GM21528 (cell line): Measurements from ENCODE around the gene FAM181B.
A peak's percentile ranks its signal among the peaks of the same experiment; 100 is the strongest.

Experiments used
- ATAC-seq: cut with Tn5 transposase; IDR thresholded peaks from one replicate; pipeline ENCODE4 v1.9.1; 2021; ENCODE audit warnings: mild to moderate bottlenecking, moderate library complexity; ENCODE audit not compliant: unreplicated experiment, low FRiP score

Gene FAM181B, protein sequence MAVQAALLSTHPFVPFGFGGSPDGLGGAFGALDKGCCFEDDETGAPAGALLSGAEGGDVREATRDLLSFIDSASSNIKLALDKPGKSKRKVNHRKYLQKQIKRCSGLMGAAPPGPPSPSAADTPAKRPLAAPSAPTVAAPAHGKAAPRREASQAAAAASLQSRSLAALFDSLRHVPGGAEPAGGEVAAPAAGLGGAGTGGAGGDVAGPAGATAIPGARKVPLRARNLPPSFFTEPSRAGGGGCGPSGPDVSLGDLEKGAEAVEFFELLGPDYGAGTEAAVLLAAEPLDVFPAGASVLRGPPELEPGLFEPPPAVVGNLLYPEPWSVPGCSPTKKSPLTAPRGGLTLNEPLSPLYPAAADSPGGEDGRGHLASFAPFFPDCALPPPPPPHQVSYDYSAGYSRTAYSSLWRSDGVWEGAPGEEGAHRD

DNA sequence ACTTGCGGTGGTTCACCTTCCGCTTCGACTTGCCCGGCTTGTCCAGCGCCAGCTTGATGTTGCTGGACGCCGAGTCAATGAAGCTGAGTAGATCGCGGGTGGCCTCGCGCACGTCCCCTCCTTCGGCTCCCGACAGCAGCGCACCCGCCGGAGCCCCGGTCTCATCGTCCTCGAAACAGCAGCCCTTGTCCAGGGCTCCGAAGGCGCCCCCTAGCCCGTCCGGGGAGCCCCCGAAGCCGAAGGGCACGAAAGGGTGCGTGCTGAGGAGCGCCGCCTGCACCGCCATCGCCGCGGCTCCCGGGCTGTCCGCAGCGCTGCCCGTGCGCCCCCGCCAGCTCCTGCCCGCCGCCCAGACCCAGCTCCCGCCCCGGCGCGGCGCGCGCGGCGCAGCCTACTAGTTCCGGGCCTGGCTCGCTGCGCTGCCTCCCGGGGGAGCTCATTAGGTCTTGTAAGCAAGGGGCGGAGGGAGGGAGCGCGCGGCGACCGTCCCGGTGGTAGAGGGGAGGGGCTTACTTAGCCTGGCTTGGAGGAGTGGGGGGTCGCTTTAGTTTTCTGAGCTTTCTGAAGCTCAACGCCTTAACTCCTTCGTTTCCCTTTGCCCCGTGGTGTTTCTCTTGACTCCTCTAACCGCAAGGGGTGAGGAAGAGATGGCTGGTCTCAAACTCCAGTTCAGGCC, at the start of gene FAM181B:
Gene FAM181B (minus strand): TSS at position 421 of the 676 bp plus-strand sequence. CDS start 135 bp downstream, at position 286.
- no peak for ATAC-seq

DNA sequence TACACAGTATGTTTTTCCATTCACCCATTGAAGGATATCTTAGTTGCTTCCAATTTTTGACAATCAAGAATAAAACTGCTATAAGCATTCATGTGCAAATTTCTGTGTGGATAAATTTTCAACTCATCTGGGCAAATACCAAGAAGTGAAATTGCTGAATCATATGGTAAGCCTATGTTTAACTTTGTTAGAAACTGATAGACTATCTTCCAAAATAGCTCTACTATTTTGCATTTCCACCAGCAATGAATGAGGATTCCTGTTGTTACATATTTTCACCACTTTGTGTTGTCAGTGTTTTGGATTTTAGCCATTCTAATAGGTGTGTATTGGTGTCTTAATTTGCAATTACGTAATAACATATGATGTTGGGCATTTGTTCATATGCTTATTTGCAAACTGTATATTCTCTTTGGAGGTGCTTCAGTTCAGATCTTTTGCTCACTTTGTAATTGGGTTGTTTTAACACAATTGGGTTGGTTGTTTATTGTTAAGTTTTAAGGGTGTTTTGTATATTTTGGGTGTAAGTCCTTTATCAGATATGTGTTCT, 49.2 kb upstream of the FAM181B start:
- ATAC-seq = no peak

DNA sequence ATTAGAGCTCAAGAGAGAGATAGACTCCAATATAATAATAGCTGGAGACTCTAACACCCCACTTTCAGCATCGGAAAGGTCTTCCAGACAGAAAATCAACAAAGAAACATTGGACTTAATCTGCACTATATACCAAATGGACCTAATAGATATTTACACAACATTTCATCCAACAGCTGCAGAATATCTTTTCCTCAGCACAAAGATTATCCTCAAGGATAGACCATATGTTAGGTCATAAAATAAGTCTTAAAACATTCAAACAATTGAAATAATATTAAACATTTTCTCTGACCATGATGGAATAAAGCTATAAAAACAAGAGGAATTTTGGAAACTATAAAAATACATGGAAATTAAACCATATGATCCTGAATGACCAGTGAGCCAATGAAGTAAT, 45.1 kb upstream of the FAM181B start:
- ATAC-seq = no peak

DNA sequence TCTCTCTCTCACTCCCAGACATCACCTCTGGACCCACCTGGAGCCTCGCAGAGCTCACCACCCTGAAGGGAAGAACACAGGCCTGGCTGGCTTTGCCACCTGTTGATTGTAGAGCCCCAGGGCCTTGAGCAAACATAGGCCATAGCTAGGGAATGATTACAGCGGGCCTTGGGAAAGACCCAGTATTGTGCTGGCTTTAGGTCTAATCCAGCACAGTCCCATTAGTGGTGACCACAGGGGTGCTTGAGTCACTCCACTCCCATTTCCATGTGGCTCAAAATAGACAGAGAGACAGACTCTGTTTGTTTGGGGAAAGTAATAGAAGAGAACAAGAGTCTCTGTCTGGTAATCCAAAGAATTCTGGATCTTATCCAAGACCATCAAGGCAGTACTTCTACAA, 42.7 kb upstream of the FAM181B start:
- no peak for ATAC-seq

DNA sequence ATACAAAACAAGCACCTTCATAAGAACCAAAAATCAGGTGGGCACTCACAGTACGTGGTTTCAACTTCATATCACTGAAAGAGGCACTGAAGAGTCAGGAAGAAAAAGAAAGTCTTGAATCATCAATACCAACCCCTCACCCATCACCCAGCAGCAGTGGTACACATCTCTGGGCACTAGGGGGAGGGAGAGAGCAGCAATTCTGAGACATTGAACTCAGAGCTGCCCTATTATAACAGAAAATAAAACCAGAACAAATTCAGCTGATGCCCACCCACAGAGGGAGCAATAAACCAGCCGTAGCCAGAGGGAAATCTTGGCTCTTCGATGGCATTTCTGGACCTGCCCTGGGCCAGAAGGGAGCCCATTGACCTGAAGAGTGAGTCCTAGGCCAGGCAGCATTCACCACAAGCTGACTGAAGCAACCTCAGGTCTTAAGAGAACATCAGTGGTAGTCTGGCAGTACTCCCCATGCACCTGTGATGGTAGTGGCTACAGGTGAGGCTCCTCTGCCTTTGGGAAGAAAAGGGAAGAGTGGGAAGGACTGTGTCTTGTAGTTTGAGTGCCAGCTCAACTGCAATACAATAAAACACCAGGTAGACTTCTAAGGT, 42.2 kb upstream of the FAM181B start:
- peak; percentile 99 for ATAC-seq

DNA sequence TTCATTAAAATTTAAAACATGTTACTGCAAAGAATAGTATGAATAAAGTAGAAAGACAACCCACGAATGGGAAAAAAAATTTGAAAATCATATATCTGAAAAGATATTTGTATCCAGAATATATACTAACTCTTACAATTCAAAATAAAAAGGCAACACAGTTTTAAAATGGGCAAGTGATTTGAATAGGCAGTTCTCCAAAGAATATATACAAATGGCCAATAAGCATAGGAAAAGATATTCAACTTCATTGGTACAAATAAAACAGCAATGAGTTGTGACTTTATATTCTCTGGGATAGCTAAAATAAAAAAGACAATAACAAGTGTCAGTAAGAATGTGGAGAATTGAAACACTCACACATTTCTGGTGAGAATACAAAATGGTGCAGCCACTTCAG, 41.6 kb upstream of the FAM181B start:
- ATAC-seq = no peak

DNA sequence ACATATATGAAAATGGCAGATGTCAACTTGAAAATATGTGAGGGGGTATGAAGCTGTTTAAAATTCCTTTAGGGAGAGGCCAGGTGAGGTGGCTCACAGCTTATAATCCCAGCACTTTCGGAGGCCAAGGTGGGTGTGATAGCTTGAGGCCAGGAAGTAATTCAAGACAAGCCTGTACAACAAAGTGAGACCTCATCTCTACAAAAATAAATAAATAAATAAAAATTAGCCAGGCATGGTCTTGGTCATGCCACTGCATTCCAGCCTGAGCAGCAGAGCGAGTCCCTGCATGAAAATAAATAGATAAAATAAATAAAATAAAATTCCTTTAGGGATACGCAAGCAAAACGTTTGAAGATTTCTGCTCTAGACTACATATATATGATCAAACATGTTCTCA, 38.1 kb upstream of the FAM181B start:
- ATAC-seq = no peak

DNA sequence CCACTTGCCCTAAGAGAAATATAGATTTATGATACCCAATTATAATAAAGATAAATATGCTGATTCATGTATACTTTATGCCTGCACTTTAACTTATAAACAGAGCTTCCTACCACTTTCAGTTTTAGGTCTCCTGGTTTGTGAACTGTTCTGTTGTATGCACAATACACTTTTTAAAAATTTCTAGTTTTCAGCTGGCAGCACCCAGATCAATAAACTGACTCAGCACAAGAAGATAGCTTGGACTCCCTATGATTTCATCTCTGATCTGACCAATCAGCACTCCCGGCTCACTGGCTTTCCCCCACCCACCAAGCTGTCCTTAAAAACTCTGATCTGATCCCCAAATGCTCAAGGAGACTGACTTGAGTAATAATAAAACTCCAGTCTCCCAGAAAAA, 33.5 kb upstream of the FAM181B start:
- no peak for ATAC-seq

DNA sequence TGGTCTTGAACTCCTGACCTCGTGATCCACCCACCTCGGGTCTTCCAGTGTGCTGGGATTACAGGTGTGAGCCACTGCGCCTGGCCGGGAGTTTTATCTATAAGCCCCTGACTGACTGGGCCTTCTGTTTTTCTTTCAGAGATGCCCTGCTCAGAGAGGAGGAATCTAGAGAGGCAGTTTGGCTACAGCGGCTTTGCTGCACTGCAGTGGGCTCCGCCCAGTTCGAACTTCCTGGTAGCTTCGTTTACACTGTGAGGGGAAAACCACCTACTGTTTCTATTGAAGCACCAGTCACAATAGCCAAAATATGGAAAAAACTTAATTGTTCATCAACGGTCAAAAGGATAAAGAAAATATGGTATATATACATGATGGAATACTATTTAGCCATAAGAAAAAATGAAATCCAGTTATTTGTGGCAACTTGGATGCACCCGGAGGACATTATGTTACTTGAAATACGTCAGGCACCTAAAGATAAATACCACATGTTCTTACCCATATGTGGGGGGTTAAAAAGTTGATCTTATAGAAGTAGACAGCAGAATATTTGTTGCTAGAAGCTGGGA, 31.9 kb upstream of the FAM181B start:
- no peak for ATAC-seq

DNA sequence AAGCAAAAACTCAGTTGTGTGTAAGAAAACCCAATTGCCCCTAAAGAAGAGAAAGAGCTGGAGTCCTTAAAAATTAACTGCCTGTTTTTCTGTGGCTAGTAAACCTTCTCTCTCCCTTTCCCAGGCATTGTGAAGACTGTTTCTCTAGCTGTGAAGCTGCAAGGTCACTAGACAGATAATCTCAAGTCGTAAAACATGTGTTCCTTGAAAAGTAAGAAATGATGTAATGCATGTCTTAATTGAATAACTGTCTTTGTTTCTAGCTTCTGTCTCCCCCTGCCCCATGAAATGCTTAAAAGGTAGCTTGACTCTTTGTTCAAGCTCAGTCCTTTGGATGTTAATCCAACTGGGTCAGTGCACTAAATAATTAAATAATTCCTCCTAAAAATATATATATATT, 29.5 kb upstream of the FAM181B start:
- no peak for ATAC-seq

DNA sequence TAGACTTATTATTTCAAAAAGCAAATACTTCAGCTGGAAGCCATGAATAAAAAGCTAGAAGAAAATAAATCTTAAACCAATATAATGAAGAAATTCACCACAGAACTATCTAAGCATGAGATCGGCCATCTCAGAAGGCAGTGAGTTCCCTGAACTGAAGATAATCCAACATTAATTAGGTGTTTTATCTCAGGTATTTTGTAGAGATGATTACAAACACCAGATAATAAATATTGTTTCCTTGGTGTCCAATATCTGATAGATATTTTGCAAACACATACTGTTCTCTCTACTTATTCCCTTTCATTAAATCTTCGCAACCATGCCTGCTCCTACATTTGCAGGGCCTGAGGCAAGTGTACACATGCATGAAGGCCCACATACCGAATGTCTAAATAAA, 26.0 kb upstream of the FAM181B start:
- ATAC-seq = no peak

DNA sequence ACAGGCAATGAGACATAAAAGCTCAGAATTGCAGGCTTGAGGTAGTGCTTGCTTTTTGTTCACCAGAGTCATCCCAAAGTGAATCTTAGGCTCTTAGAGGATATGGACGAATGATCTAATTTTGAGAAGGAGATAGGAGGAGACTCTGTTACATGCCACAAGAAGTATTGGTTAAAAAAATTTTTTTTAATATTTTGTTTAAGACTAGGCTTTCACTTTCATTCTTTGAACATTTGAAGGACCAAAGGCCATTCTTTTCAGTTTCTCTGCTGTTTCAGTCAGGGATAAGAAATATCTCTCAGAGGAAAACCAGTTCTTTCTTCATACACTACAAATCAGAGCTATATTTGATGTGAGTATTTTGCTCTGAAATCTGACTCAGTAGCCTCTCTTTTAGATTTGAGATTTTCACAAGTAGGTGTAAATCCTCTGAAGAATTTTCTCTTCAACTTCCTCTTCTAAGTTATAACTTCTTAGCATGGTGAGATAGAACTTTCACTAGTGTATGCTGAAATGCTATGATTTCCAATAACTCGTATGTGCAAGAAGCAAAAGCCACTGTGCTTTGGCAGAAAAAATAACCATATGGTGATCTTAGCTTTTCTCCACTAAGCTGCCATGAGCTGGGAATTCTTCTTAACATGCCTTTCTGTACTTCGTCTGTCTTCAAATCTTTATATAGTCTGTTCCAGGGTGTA, 24.1 kb upstream of the FAM181B start:
- ATAC-seq = no peak

DNA sequence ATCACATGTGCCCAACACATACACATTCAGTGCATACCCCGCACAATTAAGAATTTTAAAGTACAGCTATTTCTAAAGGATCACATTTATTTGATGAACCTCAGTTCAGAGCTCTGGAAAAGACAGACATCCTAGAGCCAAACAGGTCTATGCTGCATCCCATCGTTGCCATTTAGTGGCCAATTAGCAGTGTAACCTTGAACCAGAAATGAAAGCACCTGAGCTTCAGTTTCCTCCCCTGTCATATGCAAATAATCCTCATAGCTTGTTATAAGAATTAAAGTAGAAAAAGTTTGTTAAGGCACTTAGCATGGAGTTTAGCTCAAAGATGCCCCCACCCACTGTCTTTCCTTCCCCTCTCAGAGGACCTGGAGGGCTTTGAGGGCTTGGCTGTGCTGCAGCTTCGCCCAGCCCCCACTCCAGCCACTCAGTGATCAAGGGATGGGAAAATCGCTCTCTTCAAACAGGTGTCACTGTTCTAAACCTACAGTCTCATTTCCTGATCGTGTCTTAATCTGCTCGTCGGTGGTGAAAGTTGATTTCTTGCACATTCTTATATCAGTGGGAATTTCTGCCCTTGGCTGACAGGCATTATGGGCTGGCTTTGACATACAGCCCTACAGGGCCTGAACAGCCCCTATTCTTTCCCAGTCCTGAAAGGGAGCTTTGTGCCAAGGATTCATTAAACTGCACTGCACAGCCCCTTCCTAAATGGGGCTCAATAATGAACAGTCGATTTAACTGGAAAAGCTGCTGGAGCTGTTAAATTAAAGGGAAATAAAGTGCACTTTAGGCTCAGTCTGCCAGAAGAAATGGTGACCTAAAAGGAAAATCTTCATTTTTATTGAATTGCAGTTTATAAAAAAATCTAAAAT, 23.3 kb upstream of the FAM181B start:
- ATAC-seq = no peak

DNA sequence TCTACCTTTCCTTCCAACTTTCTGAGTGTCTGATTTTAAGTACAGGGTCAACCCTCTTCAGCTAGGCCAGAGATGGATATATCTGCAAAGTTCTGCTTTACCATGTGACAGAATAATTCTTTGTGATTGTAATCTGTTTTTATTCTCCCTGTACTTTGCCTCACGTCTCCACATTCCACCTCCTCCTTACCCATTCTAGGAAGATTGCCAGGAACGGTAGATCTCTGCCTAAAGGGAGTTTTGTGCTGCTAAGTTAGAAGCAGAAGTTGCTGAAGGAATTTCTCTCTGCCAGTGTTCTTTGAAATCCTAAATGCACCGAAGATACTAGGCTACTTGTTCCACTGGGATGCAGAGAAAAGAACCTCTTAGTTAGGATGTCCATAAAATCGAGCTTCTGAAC, 20.7 kb upstream of the FAM181B start:
- no peak for ATAC-seq

DNA sequence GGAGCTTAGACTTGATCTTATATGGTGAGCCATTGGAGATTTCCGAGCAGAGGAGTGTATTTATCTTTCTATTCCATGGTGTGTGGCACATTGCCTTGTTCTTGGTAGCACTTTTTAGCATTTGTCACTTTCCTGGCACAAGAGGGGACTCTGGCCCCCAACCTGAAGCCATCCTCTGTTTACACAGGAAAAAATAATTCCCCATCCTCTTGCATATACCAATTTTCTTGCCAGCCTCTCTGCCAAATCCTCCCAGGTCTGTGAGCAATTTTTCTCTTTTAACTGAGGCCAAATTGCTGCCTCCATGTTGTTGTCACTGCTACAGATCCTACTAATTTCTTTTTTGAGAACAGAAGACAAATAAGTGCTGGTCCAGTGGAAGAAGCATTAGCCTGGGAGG, 20.3 kb upstream of the FAM181B start:
- no peak for ATAC-seq

DNA sequence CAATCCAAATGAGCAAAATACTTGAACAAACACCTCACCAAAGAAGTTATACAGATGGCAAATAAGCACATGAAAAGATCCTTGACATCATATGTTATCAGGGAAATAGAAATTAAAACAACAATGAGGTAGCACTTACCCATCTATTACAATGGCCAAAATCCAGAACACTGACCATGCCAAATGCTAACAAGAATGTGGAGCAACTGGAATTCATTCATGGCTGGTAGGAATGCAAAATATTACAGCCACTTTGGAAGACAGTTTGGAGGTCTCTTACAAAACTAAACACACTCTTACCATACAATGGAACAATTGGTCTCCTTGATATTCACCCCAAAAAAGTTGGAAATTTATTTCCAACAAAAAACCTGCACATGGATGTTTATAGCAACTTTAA, 19.1 kb upstream of the FAM181B start:
- ATAC-seq = no peak

DNA sequence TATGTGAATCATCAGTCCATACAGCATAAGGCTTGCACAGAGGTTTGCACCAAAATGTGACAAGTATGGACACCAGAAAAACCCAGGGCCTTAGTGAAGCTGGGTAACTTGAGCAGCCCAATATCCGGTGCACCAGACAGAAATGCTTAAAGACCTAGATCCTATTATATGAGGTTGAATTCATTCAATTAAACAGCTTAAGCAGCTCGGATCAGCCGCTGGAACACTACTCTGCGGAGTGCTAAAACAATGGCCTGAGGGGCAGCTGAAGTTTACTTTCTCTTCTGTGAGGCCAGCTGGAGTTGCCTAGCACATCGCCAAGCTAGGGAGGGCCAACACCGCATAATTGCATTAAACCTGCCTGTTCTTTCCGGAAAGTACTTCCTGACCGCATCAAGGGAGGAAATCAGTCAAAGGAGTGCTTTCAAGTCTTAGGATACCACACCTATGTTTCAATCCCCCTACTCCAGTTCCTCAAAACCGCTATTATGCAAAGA, 17.0 kb upstream of the FAM181B start:
- ATAC-seq = no peak

DNA sequence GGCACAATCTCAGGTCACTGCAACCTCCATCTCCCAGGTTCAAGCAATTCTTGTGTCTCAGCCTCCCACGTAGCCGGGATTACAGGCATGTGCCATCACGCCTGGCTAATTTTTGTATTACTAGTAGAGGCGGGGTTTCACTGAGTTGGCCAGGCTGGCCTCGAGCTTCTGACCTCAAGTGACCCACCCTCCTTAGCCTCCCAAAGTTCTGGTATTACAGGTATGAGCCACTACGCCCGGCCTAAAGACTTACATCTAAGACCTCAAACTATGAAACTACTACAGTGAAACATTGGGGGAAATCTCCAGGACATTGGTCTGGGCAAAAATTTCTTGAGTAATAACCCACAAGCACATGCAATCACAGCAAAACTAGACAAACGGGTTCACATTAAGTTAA, 13.8 kb upstream of the FAM181B start:
- ATAC-seq = no peak

DNA sequence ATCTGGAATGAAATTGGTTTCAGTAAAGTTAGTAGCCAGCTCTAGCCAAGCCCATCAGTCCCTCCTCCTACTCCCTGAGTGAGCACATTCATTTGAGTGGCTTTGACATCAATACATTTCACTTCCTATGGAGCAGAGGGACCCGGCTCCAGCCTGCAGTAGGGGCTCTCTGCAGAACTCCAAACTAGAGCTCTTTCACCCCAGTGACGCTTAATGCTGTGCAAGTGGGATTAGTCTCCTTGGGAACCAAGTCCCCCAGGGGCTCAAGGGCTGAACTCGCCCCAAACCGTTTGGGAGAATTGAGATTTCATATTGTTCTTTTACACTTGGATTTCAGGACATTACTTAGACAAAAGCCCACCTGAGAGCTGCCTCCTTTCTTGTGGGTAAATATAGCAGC, 4.4 kb upstream of the FAM181B start:
- no peak for ATAC-seq
